ENCODE data around the gene R3HDM2.

The R3HDM2 gene

DNA sequence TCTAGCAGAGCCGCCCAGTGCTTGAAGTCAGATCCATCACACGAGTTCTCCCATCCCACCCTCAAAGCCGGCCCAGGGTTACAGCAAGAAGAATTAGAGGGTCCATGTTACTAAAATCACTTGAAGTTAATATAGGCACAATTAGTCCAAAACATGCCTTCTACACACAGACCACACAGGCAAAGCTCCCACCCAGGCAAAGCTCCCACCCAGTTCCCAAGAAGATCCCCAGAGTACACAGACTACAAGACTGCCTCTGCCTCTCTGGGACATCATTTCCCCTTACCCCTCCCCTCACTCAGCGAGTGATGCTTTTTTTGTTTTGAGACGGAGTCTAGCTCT is 32.0 kb upstream of the R3HDM2 start:
- no peaks in the 10 kb centered on the region for H3K9me2 ChIP-seq (ENCODE audit: low read depth, low read length)
- H3K27ac ChIP-seq (ENCODE audit: low read depth, low read length, poor library complexity, severe bottlenecking): no peak overlapping the region
- H3K79me2 ChIP-seq (ENCODE audit: insufficient read depth, low read length): no peaks in the 10 kb centered on the region
- H3K4me3 ChIP-seq (ENCODE audit: low read depth, low read length, poor library complexity, severe bottlenecking): no peak overlapping the region
- peak overlapping the region; percentile 92; the same call in 1 of the 2 replicates for H3K4me2 ChIP-seq (ENCODE audit: low read length)
- H3K36me3 ChIP-seq (ENCODE audit: insufficient read depth, low read length): no peaks in the 10 kb centered on the region
- H4K20me1 ChIP-seq (ENCODE audit: insufficient read depth, low read length): no peaks in the 10 kb centered on the region
- peaks cover 32% of the 10 kb centered on the region for H3K4me1 ChIP-seq (ENCODE audit: insufficient read depth, low read length, severe bottlenecking)
- H3F3A ChIP-seq (ENCODE audit: insufficient read depth, low read length): no peaks in the 10 kb centered on the region
- no peak overlapping the region for H2AFZ ChIP-seq (ENCODE audit: low read length)
- H3K27me3 ChIP-seq (ENCODE audit: insufficient read depth, low read length): peaks cover 4% of the 10 kb centered on the region; the same call in 1 of the 2 replicates
- TF ChIP-seq, protein P1, sequence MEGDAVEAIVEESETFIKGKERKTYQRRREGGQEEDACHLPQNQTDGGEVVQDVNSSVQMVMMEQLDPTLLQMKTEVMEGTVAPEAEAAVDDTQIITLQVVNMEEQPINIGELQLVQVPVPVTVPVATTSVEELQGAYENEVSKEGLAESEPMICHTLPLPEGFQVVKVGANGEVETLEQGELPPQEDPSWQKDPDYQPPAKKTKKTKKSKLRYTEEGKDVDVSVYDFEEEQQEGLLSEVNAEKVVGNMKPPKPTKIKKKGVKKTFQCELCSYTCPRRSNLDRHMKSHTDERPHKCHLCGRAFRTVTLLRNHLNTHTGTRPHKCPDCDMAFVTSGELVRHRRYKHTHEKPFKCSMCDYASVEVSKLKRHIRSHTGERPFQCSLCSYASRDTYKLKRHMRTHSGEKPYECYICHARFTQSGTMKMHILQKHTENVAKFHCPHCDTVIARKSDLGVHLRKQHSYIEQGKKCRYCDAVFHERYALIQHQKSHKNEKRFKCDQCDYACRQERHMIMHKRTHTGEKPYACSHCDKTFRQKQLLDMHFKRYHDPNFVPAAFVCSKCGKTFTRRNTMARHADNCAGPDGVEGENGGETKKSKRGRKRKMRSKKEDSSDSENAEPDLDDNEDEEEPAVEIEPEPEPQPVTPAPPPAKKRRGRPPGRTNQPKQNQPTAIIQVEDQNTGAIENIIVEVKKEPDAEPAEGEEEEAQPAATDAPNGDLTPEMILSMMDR (IDR thresholded peaks at IDR 0.05; ENCODE audit: low read length): no peak
- TF ChIP-seq EZH2 (IDR thresholded peaks at IDR 0.05; ENCODE audit: borderline replicate concordance, low read length): no peak
- no peaks in the 10 kb centered on the region for H3K9me3 ChIP-seq (ENCODE audit: low read length)
- no peak overlapping the region for H3K9ac ChIP-seq (ENCODE audit: low read length)

DNA sequence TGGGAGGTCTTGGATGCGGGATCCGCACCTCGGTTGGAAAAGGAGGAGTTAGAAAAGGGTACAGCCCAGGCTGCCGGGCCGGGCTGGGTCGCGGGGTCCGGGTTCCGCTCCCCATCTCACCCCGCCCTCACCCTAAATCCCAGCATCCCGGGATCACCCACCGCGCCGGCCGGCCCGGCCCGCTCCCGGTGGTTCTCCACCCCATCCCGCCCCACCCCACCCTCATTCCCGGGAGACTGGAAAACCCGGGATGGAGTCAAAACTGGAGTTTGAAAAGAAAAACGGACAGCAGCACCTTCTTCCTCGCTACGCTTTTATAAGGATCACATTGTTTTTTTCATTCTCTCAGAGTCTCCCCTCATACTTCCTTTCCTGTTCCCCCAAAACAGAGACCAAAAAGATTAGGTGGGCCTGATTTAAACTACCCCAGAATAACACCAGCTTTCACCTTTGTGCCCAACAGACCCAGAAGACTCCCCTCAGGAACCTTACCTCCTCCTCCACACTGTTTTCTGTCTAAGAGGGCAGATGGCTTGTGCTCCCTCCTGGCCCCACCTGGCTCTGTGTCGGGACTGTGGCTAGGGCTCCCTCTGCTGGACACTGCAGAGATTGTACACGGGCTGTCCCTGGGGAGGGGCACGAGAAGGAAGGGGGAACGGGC is 31.5 kb upstream of the R3HDM2 start:
- H3F3A ChIP-seq (ENCODE audit: insufficient read depth, low read length): no peaks in the 10 kb centered on the region
- H3K4me2 ChIP-seq (ENCODE audit: low read length): peak overlapping the region; percentile 92
- peak overlapping the region; percentile 67 for H3K4me3 ChIP-seq (ENCODE audit: low read depth, low read length, poor library complexity, severe bottlenecking)
- no peaks in the 10 kb centered on the region for H3K9me3 ChIP-seq (ENCODE audit: low read length)
- H4K20me1 ChIP-seq (ENCODE audit: insufficient read depth, low read length): no peaks in the 10 kb centered on the region
- TF ChIP-seq, protein P1 (IDR thresholded peaks at IDR 0.05; ENCODE audit: low read length): peak; percentile 95
- TF ChIP-seq EZH2 (IDR thresholded peaks at IDR 0.05; ENCODE audit: borderline replicate concordance, low read length): no peak
- peak overlapping the region; percentile 76 for H3K9ac ChIP-seq (ENCODE audit: low read length)
- H3K79me2 ChIP-seq (ENCODE audit: insufficient read depth, low read length): no peaks in the 10 kb centered on the region
- H3K27ac ChIP-seq (ENCODE audit: low read depth, low read length, poor library complexity, severe bottlenecking): peak overlapping the region; percentile 57
- peak overlapping the region; percentile 33; the same call in 1 of the 2 replicates for H2AFZ ChIP-seq (ENCODE audit: low read length)
- H3K27me3 ChIP-seq (ENCODE audit: insufficient read depth, low read length): peaks cover 4% of the 10 kb centered on the region; the same call in 1 of the 2 replicates
- H3K9me2 ChIP-seq (ENCODE audit: low read depth, low read length): no peaks in the 10 kb centered on the region
- H3K36me3 ChIP-seq (ENCODE audit: insufficient read depth, low read length): no peaks in the 10 kb centered on the region
- peaks cover 30% of the 10 kb centered on the region for H3K4me1 ChIP-seq (ENCODE audit: insufficient read depth, low read length, severe bottlenecking)

DNA sequence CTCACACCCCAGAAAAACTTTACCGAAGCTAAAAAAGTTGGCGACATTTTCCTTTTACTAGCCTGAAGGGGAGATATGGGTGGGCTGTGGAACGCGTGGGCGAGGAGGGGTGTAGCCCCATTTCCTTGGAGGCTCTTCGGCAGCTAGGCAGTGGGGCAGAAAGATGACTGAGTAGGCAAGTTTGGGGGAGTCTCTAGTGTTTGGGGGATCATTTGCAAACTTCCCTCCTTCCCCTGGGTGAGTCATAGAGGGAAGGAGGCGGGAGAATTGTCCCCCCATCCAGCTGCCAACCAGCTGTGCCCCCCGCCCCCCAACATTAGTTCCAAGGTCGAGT is 31.0 kb upstream of the R3HDM2 start:
- Histone ChIP-seq H3K9me2 (ENCODE audit: low read depth, low read length) (no peaks in the 10 kb centered on the region), H3K79me2 (ENCODE audit: insufficient read depth, low read length) (no peaks in the 10 kb centered on the region), H3F3A (ENCODE audit: insufficient read depth, low read length) (no peaks in the 10 kb centered on the region), H3K9ac (ENCODE audit: low read length) (peak overlapping the region; percentile 76), H3K27ac (ENCODE audit: low read depth, low read length, poor library complexity, severe bottlenecking) (peak overlapping the region; percentile 28), H2AFZ (ENCODE audit: low read length) (peak overlapping the region; percentile 33; the same call in 1 of the 2 replicates), H3K36me3 (ENCODE audit: insufficient read depth, low read length) (no peaks in the 10 kb centered on the region), H3K4me2 (ENCODE audit: low read length) (peak overlapping the region; percentile 92), H3K27me3 (ENCODE audit: insufficient read depth, low read length) (peaks cover 1% of the 10 kb centered on the region; the same call in 1 of the 2 replicates), H3K4me1 (ENCODE audit: insufficient read depth, low read length, severe bottlenecking) (peaks cover 26% of the 10 kb centered on the region), H4K20me1 (ENCODE audit: insufficient read depth, low read length) (no peaks in the 10 kb centered on the region), H3K4me3 (ENCODE audit: low read depth, low read length, poor library complexity, severe bottlenecking) (peak overlapping the region; percentile 67), H3K9me3 (ENCODE audit: low read length) (no peaks in the 10 kb centered on the region)
- TF ChIP-seq EZH2 (IDR thresholded peaks at IDR 0.05; ENCODE audit: borderline replicate concordance, low read length): no peak
- TF ChIP-seq, protein P1 (IDR thresholded peaks at IDR 0.05; ENCODE audit: low read length): no peak

Data from OCI-LY1 (cell line).